ENCODE results near the gene YTHDC1. TPM values are rescaled to one million over a fixed set of nuclear protein-coding genes. Genes with fewer than 3 reads are reported as not detected.

The YTHDC1 gene
- total and polyA plus RNA-seq, 7 experiments from 2014 or later, result 26.9 to 254 (median 206) TPM

- DNase-seq, result no peak
- intact Hi-C loops (cut with micrococcal nuclease), result no loop called here
- Histone ChIP-seq H3K27ac (ENCODE audit: low read depth, low read length) (no peak overlapping the region), H3K4me1 (ENCODE audit: control insufficient read depth in 2 of 2, insufficient read depth in 2 of 2, low read length in 2 of 2) (no peaks in the 10 kb centered on the region), H3K4me3 (ENCODE audit: low read length) (no peak overlapping the region), H3K9me3 (ENCODE audit: control insufficient read depth in 2 of 3, low read length in 3 of 3) (no peaks in the 10 kb centered on the region), H3K36me3 (ENCODE audit: control insufficient read depth in 2 of 3, insufficient read depth in 3 of 3, low read length in 3 of 3) (no peaks in the 10 kb centered on the region), H3K27me3 (ENCODE audit: control insufficient read depth in 2 of 2, insufficient read depth in 2 of 2, low read length in 2 of 2) (no peaks in the 10 kb centered on the region)
- Mint-ChIP-seq H3K4me3 (no peak overlapping the region), H3K27me3 (peaks cover 0 to 7% (median 0%) of the 10 kb centered on the region in 5 donors), H3K27ac (no peak overlapping the region), H3K9me3 (peaks cover 0 to 5% (median 0%) of the 10 kb centered on the region in 11 donors), H3K4me1 (peaks cover 0 to 11% (median 0%) of the 10 kb centered on the region in 7 donors), H3K36me3 (peaks cover 0 to 2% (median 0%) of the 10 kb centered on the region in 5 donors)
- ChIA-PET CTCF (no interaction called here), POLR2A (no interaction called here)
- no peak for ATAC-seq
Measured at GRCh38 chr4:68264875-68265565, 84.9 kb downstream of the YTHDC1 start.

Other genes starting within 250 kb of the YTHDC1 start
- gene TMPRSS11F, start 220.2 kb downstream of the YTHDC1 start, total RNA-seq, result not detected
- gene TMPRSS11F, start 220.2 kb downstream of the YTHDC1 start, polyA plus RNA-seq, result not detected
- gene TMPRSS11B, start 104.4 kb downstream of the YTHDC1 start, total RNA-seq, result not detected
- not detected for gene TMPRSS11B, start 104.4 kb downstream of the YTHDC1 start, polyA plus RNA-seq
- gene TMPRSS11E, start 97.4 kb upstream of the YTHDC1 start, total RNA-seq, result not detected
- gene TMPRSS11E, start 97.4 kb upstream of the YTHDC1 start, polyA plus RNA-seq, result not detected
- gene UGT2B17, start 226.2 kb upstream of the YTHDC1 start, total RNA-seq, result under 1 TPM in 1 of 5 experiments, not detected in 4; 0.27 TPM
- gene UGT2B17, start 226.2 kb upstream of the YTHDC1 start, polyA plus RNA-seq, result not detected

Data from naive thymus-derived CD4-positive, alpha-beta T cell (primary cell).